Measurements from ENCODE around the gene SCRG1. TPM values are rescaled to one million over a fixed set of nuclear protein-coding genes. Genes with fewer than 3 reads are reported as not detected.

Gene SCRG1
- polyA plus RNA-seq, 3 donors, result 0.07 to 0.24 (median 0.08) TPM

DNA sequence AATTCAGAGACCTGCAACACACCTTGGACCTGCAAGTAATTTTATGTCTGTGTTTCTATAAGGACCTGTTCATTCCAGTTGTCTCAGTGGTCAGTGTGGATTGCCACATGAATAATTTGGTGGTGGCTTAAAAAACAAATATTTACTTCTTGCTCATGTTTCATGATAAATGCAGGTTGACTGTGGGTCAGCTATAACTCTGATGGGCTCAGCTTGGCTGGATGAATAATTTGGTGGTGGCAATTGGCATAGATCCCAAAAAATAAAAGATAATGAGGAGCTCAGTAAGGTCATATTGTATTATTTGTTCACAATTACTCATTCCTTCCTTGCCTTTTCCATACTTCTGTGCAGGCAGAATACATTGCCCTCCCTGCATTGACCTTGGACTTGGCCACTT, 18.9 kb upstream of the SCRG1 start:
- peaks cover 60% of the 10 kb centered on the region for H3K4me1 Mint-ChIP-seq
- Histone ChIP-seq H3K9ac (ENCODE audit: insufficient read depth, low read length, poor library complexity, severe bottlenecking) (no peak overlapping the region), H3K9me3 (replicated peaks in 1 of 2; ENCODE audit: control insufficient read depth in 1 of 2, insufficient read depth in 1 of 2, low read length in 2 of 2) (no peaks in the 10 kb centered on the region), H3K27me3 (ENCODE audit: control insufficient read depth in 2 of 2, insufficient read depth in 2 of 2, low read length in 2 of 2) (no peaks in the 10 kb centered on the region), H3K4me2 (replicated peaks; ENCODE audit: extremely low read depth, low read length, poor library complexity, severe bottlenecking) (no peak overlapping the region), H3K79me2 (ENCODE audit: insufficient read depth, low read length) (peaks cover 5% of the 10 kb centered on the region), H4K20me1 (ENCODE audit: insufficient read depth, low read length) (no peaks in the 10 kb centered on the region), H3K4me3 (replicated peaks in 1 of 3; ENCODE audit: low read depth in 2 of 3, low read length in 3 of 3) (no peak overlapping the region), H2AFZ (ENCODE audit: insufficient read depth, low read depth, low read length, poor library complexity, severe bottlenecking) (no peak overlapping the region), H3K36me3 (replicated peaks in 1 of 2; ENCODE audit: control insufficient read depth in 1 of 2, insufficient read depth in 2 of 2, low read length in 2 of 2) (no peaks in the 10 kb centered on the region), H3K4me1 (ENCODE audit: control insufficient read depth in 1 of 2, insufficient read depth in 2 of 2, low read length in 2 of 2) (peaks cover 63 to 65% of the 10 kb centered on the region in 2 donors), H3K27ac (ENCODE audit: low read depth in 1 of 2, low read length in 2 of 2) (peak overlapping the region; percentile 36 to 93)
- H3K27ac Mint-ChIP-seq, result peak overlapping the region; percentile 55 to 92 (median 80)
- H3K4me3 Mint-ChIP-seq, result no peak overlapping the region
- DNase-seq, result no peak
- intact Hi-C loops (cut with micrococcal nuclease), result loop anchor here (2.0 to 10.0 kb wide), 7 partner anchors 51 to 413 kb away; partner anchors contain the start of gene HMGB2 (in 2 of the 2)
- peaks cover 0 to 3% (median 0%) of the 10 kb centered on the region in 3 donors for H3K27me3 Mint-ChIP-seq (ENCODE audit: low read depth in 3 of 3)
- peaks cover 0 to 5% (median 0%) of the 10 kb centered on the region in 7 donors for H3K9me3 Mint-ChIP-seq
- TF ChIP-seq, protein P1, sequence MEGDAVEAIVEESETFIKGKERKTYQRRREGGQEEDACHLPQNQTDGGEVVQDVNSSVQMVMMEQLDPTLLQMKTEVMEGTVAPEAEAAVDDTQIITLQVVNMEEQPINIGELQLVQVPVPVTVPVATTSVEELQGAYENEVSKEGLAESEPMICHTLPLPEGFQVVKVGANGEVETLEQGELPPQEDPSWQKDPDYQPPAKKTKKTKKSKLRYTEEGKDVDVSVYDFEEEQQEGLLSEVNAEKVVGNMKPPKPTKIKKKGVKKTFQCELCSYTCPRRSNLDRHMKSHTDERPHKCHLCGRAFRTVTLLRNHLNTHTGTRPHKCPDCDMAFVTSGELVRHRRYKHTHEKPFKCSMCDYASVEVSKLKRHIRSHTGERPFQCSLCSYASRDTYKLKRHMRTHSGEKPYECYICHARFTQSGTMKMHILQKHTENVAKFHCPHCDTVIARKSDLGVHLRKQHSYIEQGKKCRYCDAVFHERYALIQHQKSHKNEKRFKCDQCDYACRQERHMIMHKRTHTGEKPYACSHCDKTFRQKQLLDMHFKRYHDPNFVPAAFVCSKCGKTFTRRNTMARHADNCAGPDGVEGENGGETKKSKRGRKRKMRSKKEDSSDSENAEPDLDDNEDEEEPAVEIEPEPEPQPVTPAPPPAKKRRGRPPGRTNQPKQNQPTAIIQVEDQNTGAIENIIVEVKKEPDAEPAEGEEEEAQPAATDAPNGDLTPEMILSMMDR (IDR thresholded peaks at IDR 0.05), result no peak
- peaks cover 6 to 9% of the 10 kb centered on the region in 2 donors for H3K36me3 Mint-ChIP-seq

DNA sequence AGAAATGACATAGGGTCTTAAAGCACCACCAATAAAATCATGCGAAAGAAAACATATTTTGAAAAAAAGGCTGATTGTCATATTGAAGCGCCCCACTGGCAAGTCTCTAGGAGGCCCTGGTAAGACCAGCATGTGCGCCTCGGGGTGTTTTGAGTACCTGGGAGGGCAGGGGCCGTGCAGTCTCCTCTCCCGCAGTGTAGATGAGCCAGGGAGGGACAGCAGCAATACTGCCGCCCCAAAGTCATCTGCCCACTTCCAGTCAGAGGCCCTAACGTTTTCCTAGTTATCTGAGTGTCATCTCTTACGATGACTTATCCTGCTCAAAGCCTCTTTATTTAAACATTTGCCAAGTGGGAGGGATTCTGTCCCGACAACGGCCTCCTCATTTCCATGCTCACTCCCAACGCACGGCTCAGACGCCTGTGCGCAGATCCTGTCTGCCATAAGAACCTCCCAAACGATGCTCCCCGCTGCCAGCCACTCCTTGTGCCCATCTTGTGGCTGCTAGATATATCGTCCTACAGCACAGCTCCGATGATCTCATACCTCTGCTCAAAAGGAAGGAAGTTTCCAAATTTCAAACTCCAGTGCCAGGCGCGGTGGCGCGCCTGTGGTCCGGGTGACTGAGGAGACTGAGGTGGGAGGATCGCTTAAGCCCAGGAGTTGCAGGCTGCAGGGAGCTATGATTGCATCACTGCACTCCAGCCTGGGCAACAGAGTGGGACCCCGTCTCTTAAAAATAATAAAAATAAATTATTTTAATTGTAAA, 17.2 kb upstream of the SCRG1 start:
- peak overlapping the region; percentile 81 for H3K4me2 ChIP-seq (replicated peaks; ENCODE audit: extremely low read depth, low read length, poor library complexity, severe bottlenecking)
- no peaks in the 10 kb centered on the region for H4K20me1 ChIP-seq (ENCODE audit: insufficient read depth, low read length)
- H3K9me3 ChIP-seq (replicated peaks in 1 of 2; ENCODE audit: control insufficient read depth in 1 of 2, insufficient read depth in 1 of 2, low read length in 2 of 2), result no peaks in the 10 kb centered on the region
- peak overlapping the region; percentile 76 for H2AFZ ChIP-seq (ENCODE audit: insufficient read depth, low read depth, low read length, poor library complexity, severe bottlenecking)
- H3K9ac ChIP-seq (ENCODE audit: insufficient read depth, low read length, poor library complexity, severe bottlenecking), result peak overlapping the region; percentile 56
- H3K27me3 ChIP-seq (ENCODE audit: control insufficient read depth in 2 of 2, insufficient read depth in 2 of 2, low read length in 2 of 2), result no peaks in the 10 kb centered on the region
- H3K36me3 Mint-ChIP-seq, result peaks cover 2 to 3% of the 10 kb centered on the region in 2 donors
- peak overlapping the region; percentile 74 to 95 for H3K4me3 Mint-ChIP-seq
- DNase-seq, result peak; percentile 94 to 97 (median 94)
- TF ChIP-seq, protein P1 (IDR thresholded peaks at IDR 0.05), result peak; percentile 43
- peak overlapping the region in 5 of 7 donors; percentile 97 to 99 (median 97) for H3K27ac Mint-ChIP-seq
- intact Hi-C loops (cut with micrococcal nuclease), result loop anchor here (2.0 to 10.0 kb wide), 8 partner anchors 45 to 411 kb away; partner anchors contain the start of genes HMGB2 (in 2 of the 2) and SAP30 (in 1 of the 2)
- peaks cover 0 to 2% (median 0%) of the 10 kb centered on the region in 3 donors for H3K27me3 Mint-ChIP-seq (ENCODE audit: low read depth in 3 of 3)
- H3K4me3 ChIP-seq (replicated peaks in 1 of 3; ENCODE audit: low read depth in 2 of 3, low read length in 3 of 3), result peak overlapping the region; percentile 23 to 71 (median 31)
- peaks cover 80 to 83% of the 10 kb centered on the region in 2 donors for H3K4me1 ChIP-seq (ENCODE audit: control insufficient read depth in 1 of 2, insufficient read depth in 2 of 2, low read length in 2 of 2)
- peak overlapping the region; percentile 93 to 96 for H3K27ac ChIP-seq (ENCODE audit: low read depth in 1 of 2, low read length in 2 of 2)
- 21% methylated on average over 19 of the region's 26 CpGs for WGBS (ENCODE audit: insufficient coverage)
- H3K9me3 Mint-ChIP-seq, result peaks cover 0 to 5% (median 4%) of the 10 kb centered on the region in 7 donors
- peaks cover 11% of the 10 kb centered on the region for H3K79me2 ChIP-seq (ENCODE audit: insufficient read depth, low read length)
- peaks cover 76% of the 10 kb centered on the region for H3K4me1 Mint-ChIP-seq
- H3K36me3 ChIP-seq (replicated peaks in 1 of 2; ENCODE audit: control insufficient read depth in 1 of 2, insufficient read depth in 2 of 2, low read length in 2 of 2), result no peaks in the 10 kb centered on the region
